Peyer's patch (tissue), 4 donors: ENCODE data around the gene WDR74. TPM values are rescaled to one million over a fixed set of nuclear protein-coding genes. Genes with fewer than 3 reads are reported as not detected.

ENCODE experiments used
- DNase-seq, 3 donors: peaks; one replicate each; pipeline ENCODE4 v3.0.0-alpha.2; 2017 to 2019
- H3K27ac ChIP-seq, 4 donors: fragments of 200-600 bp; sonication (generic); one replicate each; pipeline ENCODE4 v1.5.1; 2016 to 2019
- H3K27me3 ChIP-seq, 2 donors: fragments of 200-600 bp; sonication (generic); one replicate each; pipeline ENCODE4 v1.5.1; 2019
- H3K36me3 ChIP-seq, 3 donors: fragments of 200-600 bp; sonication (generic); one replicate each; pipeline ENCODE4 v1.5.1; 2016 to 2019
- H3K4me1 ChIP-seq, 4 donors: fragments of 200-600 bp; sonication (generic); one replicate each; pipeline ENCODE4 v1.5.1; 2016 to 2019
- H3K4me3 ChIP-seq, 4 donors: fragments of 200-600 bp; sonication (generic); 1 replicate in 3 of 4; 2 replicates in 1 of 4; pipeline ENCODE4 v1.5.1; 2016 to 2019; ENCODE audit warnings: mild to moderate bottlenecking in 1 of 4
- H3K9me3 ChIP-seq, 4 donors: fragments of 200-600 bp; sonication (generic); one replicate each; pipeline ENCODE4 v1.5.1; 2016 to 2019; ENCODE audit warnings: mild to moderate bottlenecking in 1 of 4
- POLR2A ChIP-seq, 2 donors: fragments of 450-650 bp; IDR thresholded peaks; one replicate each; pipeline ENCODE4 v1.5.1; 2017; ENCODE audit warnings: antibody characterized with exemption in 2 of 2, mild to moderate bottlenecking in 2 of 2, moderate library complexity in 2 of 2
- total RNA-seq, 4 donors: library from RNA; depleted of rRNA; stranded (reverse); fragments of >200 nt; gene quantifications; one replicate each; pipeline ENCODE4 v1.1.0, GENCODE V29; 2016
- TF ChIP-seq, protein P1 (sequence below), 6 experiments: fragments of 450-650 bp in 4 of 6; fragments of 200-600 bp in 2 of 6; sonication (generic) in 1 of 6; IDR thresholded peaks; one replicate each; pipeline ENCODE4 v1.5.1; 2017 to 2019; ENCODE audit warnings: antibody characterized with exemption in 6 of 6, mild to moderate bottlenecking in 3 of 6, moderate library complexity in 1 of 6

Gene WDR74
- total RNA-seq, 4 donors from 2014 or later = 17.7 to 78.4 (median 28.6) TPM

GRCh38 chr11:62880231-62880802, 40.9 kb upstream of the WDR74 start:
- peak in 1 of 3 donors; percentile 37 for DNase-seq
- Histone ChIP-seq H3K27ac (peak overlapping the region; percentile 97 to 99 (median 97)), H3K4me1 (peaks cover 0 to 48% (median 15%) of the 10 kb centered on the region in 4 donors), H3K36me3 (peaks cover 0 to 28% (median 0%) of the 10 kb centered on the region in 3 donors), H3K4me3 (peak overlapping the region; percentile 80 to 97 (median 90)), H3K9me3 (no peaks in the 10 kb centered on the region), H3K27me3 (no peaks in the 10 kb centered on the region)
- TF ChIP-seq, protein P1, sequence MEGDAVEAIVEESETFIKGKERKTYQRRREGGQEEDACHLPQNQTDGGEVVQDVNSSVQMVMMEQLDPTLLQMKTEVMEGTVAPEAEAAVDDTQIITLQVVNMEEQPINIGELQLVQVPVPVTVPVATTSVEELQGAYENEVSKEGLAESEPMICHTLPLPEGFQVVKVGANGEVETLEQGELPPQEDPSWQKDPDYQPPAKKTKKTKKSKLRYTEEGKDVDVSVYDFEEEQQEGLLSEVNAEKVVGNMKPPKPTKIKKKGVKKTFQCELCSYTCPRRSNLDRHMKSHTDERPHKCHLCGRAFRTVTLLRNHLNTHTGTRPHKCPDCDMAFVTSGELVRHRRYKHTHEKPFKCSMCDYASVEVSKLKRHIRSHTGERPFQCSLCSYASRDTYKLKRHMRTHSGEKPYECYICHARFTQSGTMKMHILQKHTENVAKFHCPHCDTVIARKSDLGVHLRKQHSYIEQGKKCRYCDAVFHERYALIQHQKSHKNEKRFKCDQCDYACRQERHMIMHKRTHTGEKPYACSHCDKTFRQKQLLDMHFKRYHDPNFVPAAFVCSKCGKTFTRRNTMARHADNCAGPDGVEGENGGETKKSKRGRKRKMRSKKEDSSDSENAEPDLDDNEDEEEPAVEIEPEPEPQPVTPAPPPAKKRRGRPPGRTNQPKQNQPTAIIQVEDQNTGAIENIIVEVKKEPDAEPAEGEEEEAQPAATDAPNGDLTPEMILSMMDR (IDR thresholded peaks at IDR 0.05) = no peak
- no peak for TF ChIP-seq POLR2A (IDR thresholded peaks at IDR 0.05)

GRCh38 chr11:62879235-62879978, 40.0 kb upstream of the WDR74 start:
- H3K27ac ChIP-seq = peak overlapping the region; percentile 97 to 99 (median 97)
- no peak overlapping the region for H3K4me3 ChIP-seq
- H3K4me1 ChIP-seq = peaks cover 0 to 40% (median 15%) of the 10 kb centered on the region in 4 donors
- no peaks in the 10 kb centered on the region for H3K27me3 ChIP-seq
- peaks cover 0 to 19% (median 0%) of the 10 kb centered on the region in 3 donors for H3K36me3 ChIP-seq
- H3K9me3 ChIP-seq = no peaks in the 10 kb centered on the region
- TF ChIP-seq, protein P1 (IDR thresholded peaks at IDR 0.05) = no peak
- TF ChIP-seq POLR2A (IDR thresholded peaks at IDR 0.05) = no peak
- DNase-seq = no peak

DNA sequence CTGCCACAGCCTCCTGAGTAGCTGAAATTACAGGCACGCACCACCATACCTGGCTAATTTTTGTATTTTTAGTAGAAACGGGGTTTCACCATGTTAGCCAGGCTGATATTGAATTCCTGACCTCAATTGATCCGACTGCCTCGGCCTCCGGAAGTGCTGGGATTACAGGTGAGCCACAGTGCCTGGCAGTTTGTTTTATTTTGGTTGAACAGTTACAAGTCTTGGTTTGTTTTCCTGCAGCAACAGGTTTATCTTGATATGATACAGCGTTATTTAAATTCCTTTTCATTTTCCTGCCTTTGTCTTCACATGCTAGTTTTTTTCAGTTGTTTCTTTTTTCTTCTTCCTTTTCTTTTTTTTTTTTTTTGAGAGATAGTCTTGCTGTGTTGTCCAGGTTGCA, 37.3 kb upstream of the WDR74 start:
- no peaks in the 10 kb centered on the region for H3K36me3 ChIP-seq
- no peaks in the 10 kb centered on the region for H3K9me3 ChIP-seq
- no peak for DNase-seq
- no peaks in the 10 kb centered on the region for H3K27me3 ChIP-seq
- H3K4me3 ChIP-seq = no peak overlapping the region
- TF ChIP-seq, protein P1 (IDR thresholded peaks at IDR 0.05) = no peak
- no peak for TF ChIP-seq POLR2A (IDR thresholded peaks at IDR 0.05)
- peaks cover 0 to 17% (median 4%) of the 10 kb centered on the region in 4 donors for H3K4me1 ChIP-seq
- H3K27ac ChIP-seq = no peak overlapping the region

GRCh38 chr11:62875698-62876478, 36.5 kb upstream of the WDR74 start:
- Histone ChIP-seq H3K27me3 (no peaks in the 10 kb centered on the region), H3K27ac (no peak overlapping the region), H3K4me3 (no peak overlapping the region), H3K4me1 (peaks cover 0 to 17% (median 4%) of the 10 kb centered on the region in 4 donors), H3K9me3 (no peaks in the 10 kb centered on the region), H3K36me3 (no peaks in the 10 kb centered on the region)
- DNase-seq = no peak
- TF ChIP-seq POLR2A (IDR thresholded peaks at IDR 0.05) = no peak
- TF ChIP-seq, protein P1 (IDR thresholded peaks at IDR 0.05) = no peak

DNA sequence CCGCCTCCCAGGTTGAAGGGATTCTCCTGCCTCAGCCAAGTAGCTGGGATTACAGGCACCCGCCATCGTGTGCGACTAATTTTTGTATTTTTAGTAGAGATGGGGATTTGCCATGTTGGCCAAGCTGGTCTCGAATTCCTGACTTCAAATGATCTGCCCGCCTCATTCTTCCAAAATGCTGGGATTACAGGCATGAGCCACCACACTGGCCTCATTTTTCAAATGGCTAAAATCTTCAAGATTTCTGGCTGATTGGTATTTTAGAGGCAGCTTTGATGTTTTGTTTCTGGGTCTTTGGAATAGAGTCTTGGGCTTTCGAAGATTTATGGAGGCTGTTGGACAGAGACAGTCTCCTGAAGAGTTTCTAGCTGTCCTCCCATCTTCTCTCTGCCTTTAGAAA, 35.5 kb upstream of the WDR74 start:
- H3K27ac ChIP-seq = no peak overlapping the region
- no peaks in the 10 kb centered on the region for H3K27me3 ChIP-seq
- no peaks in the 10 kb centered on the region for H3K9me3 ChIP-seq
- no peak for DNase-seq
- H3K36me3 ChIP-seq = no peaks in the 10 kb centered on the region
- peaks cover 0 to 10% (median 2%) of the 10 kb centered on the region in 4 donors for H3K4me1 ChIP-seq
- TF ChIP-seq, protein P1 (IDR thresholded peaks at IDR 0.05) = no peak
- no peak for TF ChIP-seq POLR2A (IDR thresholded peaks at IDR 0.05)
- no peak overlapping the region for H3K4me3 ChIP-seq
